Activated CD8-positive, alpha-beta memory T cell treated with anti-CD3 and anti-CD28 coated beads, Interleukin-2, amount 50 U/mL, for 48 hours (primary cell): ENCODE measurements around the gene VPS35L.
"Not testable (repeated sequence)": the region's sequence is repeated elsewhere in the genome, so short reads cannot be mapped to it uniquely, and the experiment has no call there.

ENCODE experiments used
- DNase-seq: peaks from one replicate; pipeline ENCODE4 v3.0.0-alpha.2; 2020

VPS35L gene

DNA sequence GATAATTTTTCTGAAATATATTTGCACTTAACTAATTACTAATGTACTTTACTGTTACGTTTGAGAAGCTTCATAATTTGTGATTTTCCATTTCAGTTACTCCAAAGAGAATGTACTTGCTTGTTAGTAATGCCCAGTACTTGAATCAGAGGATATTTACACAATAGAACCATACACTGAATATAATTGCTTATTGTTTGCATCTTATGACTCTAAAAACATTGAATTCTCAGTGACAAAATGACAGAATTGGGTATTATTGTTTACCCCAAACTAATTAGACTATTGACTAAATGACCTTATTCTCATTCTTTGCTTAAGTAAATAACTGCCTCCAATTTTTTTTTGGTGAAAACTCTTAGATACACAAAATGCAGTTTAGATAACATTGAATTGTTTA is 22.9 kb upstream of the VPS35L start:
- no peak for DNase-seq

DNA sequence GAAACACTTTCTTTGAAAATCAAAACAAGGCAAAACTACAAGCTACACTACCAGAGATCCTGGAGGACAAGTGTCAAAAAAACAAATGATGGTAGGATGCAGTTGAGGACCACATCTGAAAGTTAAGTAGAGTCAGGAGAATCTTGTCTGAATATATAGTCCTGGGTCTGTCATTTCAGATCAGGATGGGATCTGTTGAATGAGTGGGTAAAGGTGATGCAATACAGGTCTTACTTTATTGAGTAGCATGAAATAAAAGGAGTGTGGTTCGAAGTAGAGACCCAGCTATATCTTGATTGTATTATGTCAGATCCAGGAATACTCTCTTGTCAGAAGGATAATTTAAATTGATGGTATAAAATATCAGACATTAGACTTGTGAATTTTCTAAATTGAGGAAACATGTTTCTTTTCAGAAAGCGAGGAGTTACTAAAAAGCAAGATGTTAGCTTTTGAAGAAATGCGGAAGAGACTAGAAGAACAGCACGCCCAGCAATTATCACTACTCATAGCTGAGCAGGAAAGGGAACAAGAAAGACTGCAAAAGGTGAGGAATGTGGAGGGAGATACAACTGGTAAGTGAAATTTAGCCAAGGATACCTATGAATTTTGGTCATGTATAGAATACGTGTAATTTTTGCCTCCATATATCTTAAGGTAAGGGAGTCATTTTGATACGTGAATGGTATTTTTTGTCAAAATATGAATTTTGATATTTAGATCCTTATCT is 15.1 kb upstream of the VPS35L start:
- no peak for DNase-seq

- no peak for DNase-seq
These were observed 13.2 kb upstream of the VPS35L start for GRCh38 chr16:19542138-19542821.

DNA sequence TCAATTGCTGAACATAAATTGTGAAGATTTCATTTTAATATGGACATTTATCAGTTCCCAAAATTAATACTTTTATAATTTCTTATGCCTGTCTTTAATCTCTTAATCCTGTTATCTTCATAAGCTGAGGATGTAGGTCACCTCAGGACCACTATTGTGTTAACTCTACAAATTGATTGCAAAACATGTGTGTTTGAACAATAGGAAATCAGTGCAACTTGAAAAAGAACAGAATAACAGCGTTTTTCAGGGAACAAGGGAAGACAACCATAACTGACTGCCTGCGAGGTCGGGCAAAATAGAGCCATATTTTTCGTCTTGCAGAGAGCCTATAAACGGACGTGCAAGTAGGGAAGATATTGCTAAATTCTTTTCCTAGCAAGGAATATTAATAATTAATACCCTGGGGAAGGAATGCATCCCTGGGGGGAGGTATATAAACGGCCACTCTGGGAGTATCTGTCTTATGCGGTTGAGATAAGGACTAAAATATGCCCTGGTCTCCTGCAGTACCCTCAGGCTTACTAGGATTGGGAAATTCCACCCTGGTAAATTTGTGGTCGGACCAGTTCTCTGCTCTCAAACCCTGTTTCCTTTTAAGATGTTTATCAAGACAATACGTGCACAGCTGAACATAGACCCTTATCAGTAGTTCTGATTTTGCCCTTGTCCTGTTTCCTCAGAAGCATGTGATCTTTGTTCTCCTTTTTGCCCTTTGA is 12.1 kb upstream of the VPS35L start:
- DNase-seq: not testable (repeated sequence)

DNA sequence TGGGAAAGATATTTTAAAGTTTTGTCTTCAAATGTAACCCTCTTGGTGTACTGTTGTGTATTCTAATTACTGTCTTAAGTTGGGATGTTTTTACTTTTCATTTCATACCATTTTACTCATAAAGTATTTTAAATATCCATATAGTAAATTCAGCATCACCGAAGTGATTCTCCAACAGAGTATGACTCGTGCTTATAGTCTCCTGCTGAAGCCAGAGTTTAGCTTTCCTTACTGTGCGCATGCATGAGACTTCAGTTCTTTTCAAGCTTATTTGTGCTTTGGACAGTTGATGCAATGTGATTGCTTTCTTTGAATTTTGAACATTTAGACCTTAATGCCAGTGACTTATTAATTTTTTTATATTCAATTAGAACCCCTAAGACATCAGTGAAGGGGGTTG is 7.4 kb upstream of the VPS35L start:
- DNase-seq: no peak

DNA sequence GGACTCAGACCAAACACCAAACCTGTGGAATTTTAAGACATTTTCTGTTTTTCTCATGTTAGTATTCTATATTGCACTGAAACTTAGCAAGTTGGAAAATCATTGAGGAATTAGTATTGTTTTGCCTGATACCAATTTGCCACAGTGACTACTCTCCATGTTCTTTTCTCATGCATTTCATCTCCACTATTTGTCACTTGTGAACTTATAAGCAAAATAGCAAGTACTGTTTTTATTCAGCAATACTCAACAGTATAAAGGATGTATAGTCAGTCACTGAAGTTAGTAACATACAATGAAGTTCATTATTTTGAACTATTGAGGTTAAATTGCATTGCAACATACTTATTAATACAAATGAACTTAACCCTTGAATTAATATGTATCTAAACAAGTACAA is 5.8 kb upstream of the VPS35L start:
- DNase-seq: no peak

- DNase-seq: peak; percentile 60
These were observed 652 bp downstream of the VPS35L start for GRCh38 chr16:19555938-19556771.

DNA sequence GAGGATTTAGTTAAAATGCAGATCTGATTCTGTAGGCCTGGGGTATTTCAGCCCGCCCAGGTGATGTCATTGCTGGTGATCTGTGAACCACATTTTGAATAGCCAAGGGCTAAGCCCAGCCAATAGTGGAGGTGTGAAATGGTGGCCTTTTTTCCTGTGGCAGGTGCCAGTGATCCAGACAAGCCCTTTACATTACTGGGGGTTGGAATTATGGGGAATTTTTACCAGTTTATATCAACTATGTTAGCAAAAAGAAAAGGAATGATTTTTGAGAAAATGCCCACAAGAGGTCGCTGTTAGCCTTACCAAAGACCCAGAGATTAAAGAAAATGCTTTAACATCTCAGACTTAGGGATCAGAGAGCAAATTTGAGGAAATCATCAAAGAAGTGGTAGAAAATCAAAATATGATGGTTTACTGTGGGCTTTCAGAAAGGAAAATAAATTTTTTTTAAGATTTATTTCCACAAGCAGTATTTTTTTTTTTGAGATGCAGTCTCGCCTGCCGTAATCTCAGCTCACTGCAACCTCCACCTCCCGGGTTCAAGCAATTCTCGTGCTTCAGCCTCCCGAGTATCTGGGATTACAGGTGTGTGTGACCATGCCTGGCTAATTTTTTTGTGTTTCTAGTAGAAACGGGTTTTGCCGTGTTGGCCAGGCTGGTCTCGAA is 3.9 kb downstream of the VPS35L start:
- DNase-seq: no peak

- no peak for DNase-seq
These were observed 4.6 kb downstream of the VPS35L start for GRCh38 chr16:19560078-19560477.

DNA sequence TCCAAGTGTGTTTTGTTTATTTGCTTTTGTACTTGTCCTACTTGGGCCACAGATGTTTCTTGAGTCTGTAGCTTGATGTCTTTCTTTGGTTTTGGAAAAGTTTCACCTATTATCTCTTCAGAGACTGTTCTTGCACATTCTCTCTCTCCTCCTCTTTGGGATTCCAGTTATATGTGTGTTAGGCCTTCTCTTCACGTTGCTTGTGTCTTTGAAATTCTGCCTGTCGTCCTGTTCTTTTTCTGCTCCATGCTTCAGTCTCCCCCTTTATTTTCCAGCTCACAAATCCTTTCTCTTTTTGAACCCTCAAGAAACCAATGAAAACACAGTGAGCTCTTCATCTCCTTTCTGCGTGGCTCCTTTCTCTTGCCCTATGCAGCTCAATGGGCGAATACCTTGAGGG is 7.9 kb downstream of the VPS35L start:
- no peak for DNase-seq

GRCh38 chr16:19566362-19566761 is 10.9 kb downstream of the VPS35L start:
- no peak for DNase-seq

GRCh38 chr16:19567560-19567959 is 12.1 kb downstream of the VPS35L start:
- no peak for DNase-seq

DNA sequence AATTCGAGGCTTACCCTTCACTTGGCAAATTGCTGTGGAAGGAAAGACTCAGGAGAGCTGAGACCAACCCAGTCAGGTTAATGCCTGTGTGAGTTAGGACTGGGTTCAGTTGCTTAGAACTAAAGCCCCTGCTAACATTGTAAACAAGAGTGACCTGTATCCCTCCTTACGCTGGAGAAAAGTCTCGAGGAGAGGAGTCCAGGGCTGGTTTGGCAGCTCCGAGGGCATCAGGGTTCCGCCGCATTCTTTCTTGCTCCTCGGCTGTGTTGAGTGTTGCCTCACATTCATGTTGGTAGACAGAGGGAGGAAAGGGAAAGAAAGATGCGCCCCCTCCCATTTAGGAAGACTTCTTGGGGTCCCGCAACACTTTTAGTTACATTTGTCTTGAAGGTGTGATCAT is 18.5 kb downstream of the VPS35L start:
- no peak for DNase-seq

- no peak for DNase-seq
These were observed 19.1 kb downstream of the VPS35L start for GRCh38 chr16:19574615-19575014.

DNA sequence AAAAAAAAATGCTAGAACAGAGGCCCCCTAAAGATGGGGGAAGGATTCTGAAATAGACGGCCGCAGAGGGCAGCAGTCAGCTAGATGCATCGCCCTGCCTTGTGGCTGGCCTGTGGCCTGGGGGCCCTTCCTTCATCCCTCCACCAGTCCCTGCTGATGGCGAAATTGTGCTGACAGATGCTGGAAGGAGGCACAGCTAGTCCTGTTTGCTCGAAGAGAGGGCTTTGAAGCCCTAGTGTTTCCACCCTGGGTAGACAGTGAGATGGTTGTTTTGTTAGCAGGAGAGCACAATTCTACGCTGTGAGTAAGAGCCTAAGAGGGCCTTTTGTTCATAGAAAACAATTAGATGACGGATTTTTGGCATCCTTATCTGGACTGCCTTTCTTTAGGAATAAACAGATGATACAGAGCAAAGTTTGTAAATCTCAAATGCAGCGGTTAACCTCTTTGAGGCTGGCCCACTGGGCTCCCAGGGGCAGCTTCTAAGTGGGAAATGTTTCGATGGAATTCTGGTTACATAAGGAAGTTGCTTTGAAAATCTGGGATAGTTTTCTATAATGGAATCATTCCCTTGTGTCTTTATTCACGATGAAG is 23.0 kb downstream of the VPS35L start:
- DNase-seq: no peak

DNA sequence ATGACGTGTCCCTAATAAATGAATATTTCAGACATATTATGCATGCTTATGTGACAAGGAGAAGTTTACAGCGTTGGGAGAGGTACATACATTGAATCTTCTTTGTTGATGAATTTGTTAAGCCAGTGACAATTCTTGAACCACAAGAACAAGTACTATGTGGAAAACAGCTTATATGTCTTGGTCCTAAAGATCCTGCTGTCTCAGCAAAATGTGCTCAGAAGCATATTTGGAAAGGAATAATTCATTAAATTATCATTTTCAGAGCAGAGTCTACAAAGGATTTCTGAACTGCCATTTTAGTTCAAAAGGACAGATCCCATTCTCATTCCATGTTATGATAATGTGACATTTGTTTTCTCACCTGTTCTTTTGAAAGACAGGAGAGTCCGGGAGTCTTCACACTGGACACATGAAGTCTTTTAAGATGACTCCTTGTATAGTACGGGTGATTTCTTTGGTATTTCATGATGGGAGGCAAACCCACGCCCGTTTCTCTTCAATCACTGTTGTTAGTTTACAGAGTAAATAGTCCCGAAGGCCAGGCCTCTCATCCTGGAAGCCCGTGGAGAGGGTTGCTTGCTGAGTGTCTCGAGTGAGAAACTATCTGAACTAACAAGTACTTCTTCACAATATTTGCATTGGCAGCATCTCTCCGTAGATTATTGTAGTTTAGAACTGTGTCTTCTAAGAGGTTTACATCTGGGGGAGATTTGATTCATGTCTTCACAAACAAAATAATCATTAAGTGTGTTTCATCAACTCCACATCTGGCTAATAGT is 26.7 kb downstream of the VPS35L start:
- DNase-seq: no peak

DNA sequence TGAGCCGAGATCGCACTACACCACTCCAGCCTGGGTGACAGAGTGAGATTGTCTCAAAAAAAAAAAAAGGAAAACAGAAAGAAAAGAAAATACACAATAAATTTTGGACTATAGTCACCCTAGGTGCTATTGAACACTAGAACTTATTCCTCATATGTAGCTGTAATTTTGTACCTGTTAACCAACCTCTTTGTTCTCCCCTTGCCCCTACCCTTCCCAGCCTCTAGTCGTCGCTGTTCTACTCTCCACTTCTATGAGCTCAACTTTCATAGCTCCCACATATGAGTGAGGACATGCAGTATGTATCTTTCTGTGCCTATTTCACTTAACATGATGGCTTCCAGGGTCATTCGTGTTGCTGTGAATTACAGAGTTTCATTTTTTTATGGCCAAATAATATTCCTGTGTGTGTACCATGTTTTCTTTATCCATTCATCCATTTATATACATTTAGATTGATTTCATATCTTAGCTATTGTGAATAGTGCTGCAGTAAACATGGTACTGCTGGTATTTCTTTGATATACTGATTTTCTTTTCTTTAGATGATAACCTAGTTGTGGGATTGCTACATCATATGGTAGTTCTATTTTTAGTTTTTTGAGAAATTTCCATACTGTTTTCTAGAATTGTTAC is 28.3 kb downstream of the VPS35L start:
- DNase-seq: no peak

DNA sequence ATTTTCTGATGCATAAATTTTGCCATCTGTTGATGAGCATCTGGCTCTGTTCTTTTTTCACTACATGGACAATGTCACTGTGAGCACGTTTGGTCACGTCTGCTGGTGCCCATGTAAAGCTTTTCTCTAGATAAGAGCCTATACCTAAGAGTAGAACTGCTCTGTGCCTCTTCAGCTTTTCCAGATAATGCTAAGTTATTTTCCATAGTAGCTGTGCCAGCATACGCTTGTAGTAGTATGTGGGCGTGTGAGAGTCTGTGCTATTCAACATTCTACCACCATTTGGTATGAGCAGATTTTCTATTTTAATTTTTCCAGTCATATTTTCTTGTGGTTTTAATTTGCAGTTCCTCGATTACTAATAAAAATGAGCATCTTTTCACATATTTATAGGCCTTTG is 33.2 kb downstream of the VPS35L start:
- no peak for DNase-seq

GRCh38 chr16:19589106-19589505 is 33.6 kb downstream of the VPS35L start:
- DNase-seq: no peak

DNA sequence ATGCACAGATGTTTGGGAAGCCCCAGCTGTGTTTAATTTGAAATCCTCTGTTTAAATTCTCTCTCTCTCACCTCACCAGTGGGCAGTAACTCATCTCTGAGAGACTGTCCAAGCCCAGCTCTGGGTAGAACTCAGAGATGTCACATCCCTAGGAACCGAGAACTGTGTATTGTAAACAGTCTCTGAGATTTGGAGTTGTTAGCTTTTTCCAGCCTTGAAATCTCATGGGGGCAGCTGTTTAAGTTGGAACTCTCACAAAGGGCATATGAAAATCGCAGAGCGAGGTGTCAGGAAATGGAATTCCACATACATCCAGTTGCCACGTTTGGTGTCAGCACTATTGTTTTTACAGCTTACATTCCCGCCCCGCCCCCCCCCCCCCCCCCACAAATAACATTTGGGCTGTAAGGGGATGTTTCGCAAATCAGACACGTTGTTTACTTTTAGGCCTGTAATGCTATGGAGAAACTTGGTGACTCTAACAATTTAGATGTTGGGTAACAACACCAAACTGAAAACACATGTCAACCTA is 34.3 kb downstream of the VPS35L start:
- DNase-seq: no peak
